Measurements from ENCODE around the gene TSPAN17.
A peak's percentile ranks its signal among the peaks of the same experiment; 100 is the strongest.

TSPAN17 gene

DNA sequence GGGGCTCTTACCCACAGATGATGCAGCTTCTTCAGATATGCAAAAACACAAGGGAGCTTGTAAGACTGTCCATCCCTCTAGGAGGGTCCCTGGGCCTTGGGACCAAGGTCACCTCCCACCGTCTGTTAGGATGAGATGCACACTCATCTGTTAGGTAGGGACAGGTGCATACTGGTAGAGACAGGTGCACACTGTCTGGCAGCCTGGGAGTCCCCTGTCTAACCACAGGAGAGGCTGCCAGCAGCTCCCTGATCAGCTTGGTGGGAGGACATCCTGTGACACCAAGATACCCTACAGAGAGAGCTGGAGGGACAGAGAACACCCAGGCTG is 13.2 kb downstream of the TSPAN17 start:
- no peak for DNase-seq (ENCODE audit: low spot score)

DNA sequence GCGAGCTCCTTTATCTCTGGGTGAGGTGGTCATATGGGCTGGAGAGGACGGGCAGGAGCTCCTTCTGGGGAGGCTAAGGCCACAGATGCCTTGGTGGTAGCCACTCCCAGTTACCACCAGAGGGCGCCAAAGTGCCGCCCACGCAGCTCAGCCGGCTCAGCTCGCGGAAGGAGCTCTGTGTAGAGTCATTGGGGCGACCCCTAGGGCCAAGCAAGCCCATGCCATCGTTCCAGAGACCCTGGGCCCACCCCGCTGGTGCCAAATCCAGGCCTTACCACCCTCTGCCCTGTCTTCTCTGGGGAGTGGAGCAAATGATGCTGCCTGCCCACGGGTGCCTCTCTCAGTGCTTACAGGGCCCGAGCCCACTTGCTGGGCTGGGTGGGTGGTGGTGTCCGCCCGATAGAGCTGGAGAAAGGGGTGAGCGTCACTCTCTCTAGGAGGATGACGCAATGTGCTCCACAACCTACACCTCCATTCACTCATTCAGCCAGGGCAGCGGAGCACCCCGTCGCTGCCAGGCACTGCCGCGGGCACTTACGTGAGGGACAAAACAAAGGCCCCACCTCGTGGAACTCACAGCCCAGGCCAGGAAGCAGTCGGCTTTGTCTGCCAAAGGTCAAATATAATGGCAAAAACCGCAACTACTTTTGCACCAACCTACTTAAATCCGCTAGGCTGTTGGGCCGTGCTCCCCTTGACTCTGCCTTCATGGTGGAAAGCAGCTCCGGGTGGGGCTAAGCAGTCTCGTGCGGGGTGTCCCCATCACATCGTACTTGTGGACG is 13.8 kb downstream of the TSPAN17 start:
- peak; percentile 95 for DNase-seq (ENCODE audit: low spot score)

DNA sequence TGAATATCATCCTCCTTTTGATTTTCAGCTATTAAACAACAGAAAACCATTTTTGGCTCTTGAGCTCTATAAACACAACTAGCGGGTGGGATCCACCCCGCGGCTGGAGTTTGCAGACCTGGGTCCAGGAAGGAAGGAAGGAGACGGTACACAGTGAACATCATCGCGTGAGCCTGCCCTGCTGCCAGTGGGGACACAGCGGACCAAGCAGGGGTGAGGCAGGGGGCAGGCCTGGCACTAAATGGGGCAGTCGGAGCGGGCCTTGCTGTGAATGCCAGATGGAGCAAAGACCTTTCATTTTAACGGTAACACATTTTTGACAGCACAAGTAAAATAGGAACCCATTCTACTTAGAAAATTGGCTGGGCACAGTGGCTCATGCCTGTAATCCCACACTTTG is 14.4 kb downstream of the TSPAN17 start:
- no peak for DNase-seq (ENCODE audit: low spot score)

DNA sequence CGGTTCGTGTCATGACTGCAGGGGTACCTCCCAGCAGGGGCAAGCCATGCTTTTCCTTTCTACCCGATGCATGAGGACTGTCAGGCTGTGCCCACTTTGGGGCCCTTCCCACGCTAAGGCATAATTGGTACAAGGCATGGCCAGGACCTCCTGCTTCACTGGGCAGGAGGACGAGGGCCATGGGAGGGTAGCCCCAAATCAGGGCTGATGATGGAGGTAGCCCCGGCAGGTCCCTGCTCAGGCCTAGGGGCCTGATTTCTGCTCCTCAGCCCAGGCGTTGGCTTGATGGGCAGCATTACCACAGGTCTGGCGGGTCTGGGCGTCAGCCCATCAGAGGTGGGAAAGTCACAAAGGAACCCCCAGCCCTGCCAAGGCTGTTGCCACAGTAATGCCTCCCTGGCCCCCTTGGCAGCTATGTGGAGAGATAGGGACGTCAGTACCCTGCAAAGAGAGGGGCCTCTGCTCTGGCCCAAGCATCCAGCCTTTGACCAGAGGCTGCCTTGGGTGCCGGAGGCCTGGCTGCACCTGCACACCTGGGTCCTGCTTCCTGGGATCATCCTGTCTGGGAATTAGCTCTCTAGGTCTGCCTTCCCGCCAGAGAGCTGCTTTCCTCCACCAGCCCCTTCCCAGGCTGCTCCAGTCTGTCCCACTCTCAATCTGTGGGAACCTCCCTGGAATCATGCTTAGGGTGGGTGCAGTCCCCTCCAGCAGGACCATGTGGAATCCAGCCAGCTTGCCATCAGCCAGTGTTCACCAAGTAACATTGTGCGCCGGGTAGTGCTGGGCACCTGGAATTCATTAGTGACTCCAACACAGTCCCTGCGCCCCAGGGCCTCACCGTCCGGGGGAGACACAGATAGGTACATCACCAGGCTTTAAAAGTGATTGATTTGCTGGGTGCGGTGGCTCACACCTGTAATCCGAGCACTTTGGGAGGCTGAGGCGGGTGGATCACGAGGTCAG is 15.4 kb downstream of the TSPAN17 start:
- no peak for DNase-seq (ENCODE audit: low spot score)

DNA sequence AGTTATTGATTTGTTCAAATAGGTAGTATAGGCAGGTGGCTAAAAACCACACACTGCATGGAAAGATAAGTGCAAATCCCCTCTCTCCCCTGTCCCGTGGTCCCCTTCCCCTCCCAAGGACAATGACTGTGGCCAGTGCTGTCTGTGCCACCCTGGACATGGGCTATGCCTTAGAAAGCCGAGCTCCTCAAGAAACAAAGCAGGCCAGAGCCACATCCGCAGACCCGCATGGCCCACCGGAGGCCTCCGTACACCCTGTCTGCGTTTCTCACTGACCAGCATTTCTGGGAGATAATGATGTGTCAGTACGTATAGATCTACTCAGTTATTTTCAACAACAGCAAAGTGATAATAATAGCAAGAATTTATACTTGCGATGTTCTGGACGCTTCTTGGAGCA is 16.3 kb downstream of the TSPAN17 start:
- DNase-seq (ENCODE audit: low spot score), result no peak

DNA sequence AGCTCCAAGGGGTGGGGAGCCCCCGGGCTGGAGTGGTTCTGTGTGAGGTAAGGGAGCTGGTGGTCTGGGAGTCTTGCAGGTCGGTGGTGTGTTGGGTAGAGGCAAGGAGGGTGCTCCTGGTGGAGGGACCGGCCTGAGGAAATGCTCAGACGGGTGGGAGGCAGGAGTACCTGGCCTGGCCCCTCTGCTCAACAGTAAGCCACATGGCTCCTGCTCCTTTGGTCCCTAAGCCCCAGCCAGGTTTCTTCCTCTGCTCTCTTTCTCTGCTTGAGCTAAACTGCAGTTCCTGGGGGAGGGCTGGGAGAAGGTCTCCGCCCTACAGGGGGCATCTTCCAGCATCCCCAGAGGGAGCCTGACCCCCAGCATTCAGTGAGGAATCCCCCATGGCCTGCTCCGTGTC is 17.2 kb downstream of the TSPAN17 start:
- DNase-seq (ENCODE audit: low spot score), result no peak

DNA sequence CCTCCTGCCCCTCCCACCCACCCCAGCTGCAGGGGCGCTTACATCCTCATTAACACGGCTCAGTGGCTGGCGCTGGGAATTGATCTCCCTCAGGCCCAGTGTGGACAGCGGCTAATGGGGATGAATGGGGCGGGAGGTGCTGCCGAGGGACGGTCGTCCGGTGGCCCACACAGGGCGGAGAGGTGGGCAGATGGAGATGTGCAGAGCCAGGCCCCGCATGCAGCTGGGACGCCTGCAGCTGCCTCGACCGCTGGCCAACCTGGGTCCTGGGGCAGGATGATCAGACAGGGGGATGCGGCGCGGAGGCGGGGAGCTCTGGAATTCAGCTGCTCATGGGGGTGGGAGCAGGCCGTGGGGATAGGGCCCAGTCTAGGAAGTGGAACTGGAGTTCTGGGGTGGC is 17.6 kb downstream of the TSPAN17 start:
- DNase-seq (ENCODE audit: low spot score), result no peak

DNA sequence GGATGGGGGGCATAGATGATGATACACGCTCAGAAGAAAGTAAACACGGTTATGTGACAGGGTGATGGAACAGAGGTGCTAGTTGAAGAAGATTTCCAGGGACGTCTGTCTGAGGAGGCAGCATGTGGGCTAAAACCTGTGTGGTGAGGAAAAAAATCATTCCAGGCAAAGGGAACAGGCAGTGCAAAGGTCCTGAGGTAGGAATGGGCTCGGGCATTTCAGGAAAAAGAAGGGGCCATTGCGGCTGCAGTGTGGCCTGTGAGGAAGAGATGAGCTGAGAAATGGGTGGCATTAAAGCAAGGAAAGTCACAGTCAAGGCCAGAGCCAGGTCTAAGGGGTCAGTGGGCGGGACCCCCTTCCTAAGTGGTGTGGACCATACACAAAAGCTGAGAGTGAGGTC is 18.2 kb downstream of the TSPAN17 start:
- no peak for DNase-seq (ENCODE audit: low spot score)

DNA sequence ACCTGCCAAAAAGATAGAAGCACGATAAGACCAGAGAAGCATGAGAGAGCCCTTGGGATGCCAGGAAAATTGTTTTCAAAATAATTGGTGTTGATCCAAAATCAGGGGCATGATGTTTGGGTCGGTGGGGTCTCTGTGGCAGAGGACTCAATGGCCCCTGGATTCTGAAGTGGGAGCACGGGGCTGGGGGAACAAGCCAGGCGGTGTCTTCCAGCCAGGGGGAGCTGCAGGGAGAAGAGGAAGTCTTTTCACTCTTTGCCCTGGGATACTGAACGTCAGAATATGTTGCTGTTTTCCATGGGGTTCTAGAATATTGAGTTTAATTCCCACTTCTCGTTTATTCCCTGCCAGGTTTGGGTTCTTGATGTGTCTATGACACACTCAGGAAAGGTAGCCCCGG is 20.4 kb downstream of the TSPAN17 start:
- no peak for DNase-seq (ENCODE audit: low spot score)

DNA sequence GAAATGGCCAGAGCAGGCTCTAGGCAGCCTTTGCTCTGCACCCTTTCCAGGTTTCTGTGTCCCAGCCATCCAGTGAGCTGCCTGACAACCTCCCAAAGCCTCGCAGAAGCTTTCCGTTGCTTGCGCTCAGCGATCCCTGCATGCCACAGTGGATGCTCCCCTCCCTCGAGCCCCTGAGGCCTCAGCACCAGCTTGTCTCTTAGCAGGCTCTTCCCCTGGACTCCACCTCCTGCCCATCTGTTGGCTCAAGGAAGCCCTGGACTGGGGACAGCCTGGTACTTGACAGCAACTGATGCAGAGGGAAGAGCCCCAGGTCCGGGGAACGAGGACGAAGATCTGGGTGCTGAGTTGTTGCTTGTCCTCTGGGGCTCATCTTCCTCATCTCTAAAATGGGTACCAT is 23.2 kb downstream of the TSPAN17 start:
- no peak for DNase-seq (ENCODE audit: low spot score)

DNA sequence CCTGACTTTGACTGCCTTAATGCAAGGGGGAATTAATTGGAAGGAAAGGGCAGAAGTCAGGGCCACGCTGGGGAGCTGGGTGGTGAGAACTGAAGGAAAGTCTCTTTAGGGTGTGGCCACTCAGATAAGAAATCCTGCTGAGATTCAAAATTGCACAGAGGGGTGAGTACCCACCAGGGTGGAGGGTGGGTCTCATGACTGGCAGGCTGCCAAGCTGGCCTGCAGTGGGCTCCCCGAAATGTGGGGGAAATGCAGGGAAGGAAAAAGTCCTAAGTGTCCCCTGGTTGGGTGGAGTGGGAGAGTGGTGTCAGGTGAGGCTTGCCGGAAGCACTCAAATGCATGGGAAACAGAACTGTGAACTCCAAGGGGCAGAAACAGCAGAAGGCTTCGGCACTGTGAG is 24.1 kb downstream of the TSPAN17 start:
- DNase-seq (ENCODE audit: low spot score), result no peak

DNA sequence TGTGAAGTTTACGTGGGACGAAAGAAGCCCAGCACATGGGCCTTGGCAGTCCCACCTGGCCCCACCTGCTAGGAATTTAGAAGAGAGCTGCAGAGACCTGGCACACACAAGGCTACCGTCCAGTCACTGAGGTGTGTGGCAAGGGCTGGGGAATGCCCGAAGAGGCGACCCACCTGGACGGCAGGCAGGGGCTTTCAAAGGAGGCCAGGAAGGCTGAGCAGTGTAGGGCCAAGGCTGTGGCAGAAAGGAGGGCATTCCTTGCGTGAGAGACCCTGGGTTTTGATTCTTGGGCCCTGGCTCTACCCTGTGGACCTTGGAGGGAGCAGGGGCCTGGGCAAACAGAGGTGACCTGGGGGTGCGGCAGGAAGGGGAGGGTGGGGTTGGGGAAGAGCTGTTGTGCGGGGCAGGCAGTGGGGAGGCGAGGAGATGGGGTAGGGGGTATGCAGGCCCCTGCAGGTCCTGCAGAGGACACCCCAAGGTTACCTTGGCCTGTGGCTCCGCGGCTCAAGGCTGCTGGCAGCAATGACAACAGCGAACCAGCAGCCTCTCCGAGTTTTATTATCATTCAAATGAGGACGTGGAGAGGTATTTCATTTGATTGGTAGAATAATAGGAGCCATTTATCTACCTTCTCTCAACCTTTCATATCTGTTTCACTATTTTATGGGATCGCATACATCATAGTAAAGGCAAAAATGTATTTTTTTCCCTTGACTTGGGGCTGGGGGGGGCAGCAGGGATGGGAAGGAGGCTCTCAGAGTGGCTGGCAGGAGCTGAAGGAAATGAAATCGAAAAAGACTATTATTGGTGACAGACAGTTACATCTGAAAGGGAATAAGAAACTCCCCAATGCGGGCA is 24.8 kb downstream of the TSPAN17 start:
- DNase-seq (ENCODE audit: low spot score), result no peak

DNA sequence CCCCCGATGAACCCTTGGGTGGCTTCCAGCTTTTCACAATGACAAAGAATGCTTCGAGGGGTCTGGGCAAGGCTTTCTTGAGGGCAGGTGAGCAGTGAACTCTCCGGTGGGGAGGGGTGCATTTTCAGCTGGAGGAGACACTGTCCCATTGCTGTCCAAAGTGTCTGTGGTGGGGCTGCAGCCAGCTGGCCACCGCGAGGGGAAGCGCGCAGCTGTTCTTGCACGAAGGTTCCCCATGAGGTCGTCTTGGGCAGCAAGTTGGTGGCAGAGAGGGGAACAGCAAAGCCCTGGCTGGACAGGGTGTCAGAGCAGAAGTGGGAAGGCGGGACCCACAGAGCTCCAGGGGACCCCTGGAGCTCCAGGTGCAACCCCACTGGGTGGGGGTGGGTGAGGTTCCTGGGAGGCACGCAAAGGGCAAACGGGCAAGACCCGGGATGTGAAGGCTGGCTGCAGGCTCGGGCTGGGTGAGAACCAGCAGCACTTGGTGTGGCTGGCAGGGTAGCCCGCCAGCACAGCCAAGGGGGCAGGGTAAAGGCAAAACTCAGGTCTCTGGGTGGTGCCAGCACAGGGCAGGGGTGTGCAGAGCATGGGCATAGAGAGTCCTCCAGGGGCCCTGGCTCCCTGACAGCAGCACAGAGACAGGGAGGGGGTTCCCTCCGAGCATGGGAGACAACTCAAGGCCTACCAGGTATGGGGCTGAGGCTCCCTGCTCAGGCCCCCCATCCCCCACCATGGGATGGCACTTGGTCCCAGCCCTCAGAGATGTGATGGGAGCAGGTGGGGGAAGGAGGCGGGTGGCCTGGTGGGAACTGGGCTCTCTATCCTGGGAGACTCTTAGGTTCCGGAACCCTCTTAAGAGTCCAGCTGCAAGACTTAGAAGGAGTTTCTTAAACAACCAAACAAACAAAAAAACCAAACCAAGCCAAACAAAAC is 26.6 kb downstream of the TSPAN17 start:
- no peak for DNase-seq (ENCODE audit: low spot score)

DNA sequence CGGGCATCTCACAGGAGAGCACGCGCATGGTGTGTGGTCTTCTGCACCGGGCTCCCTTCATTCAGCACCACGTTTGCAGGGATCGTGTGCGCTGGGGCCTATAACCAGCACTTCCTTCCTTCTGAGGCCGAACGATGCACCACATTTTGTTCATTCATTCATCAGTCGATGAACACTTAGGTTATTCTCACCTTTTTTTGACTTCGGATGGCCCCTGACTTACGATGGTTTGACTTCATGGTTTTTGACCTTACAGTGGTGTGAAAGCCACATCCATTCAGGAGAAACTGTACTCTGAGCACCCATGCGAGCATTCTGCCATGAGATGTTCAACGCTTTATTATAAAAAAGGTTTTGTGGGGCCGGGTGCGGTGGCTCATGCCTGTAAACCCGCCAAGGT is 27.5 kb downstream of the TSPAN17 start:
- DNase-seq (ENCODE audit: low spot score), result no peak

DNA sequence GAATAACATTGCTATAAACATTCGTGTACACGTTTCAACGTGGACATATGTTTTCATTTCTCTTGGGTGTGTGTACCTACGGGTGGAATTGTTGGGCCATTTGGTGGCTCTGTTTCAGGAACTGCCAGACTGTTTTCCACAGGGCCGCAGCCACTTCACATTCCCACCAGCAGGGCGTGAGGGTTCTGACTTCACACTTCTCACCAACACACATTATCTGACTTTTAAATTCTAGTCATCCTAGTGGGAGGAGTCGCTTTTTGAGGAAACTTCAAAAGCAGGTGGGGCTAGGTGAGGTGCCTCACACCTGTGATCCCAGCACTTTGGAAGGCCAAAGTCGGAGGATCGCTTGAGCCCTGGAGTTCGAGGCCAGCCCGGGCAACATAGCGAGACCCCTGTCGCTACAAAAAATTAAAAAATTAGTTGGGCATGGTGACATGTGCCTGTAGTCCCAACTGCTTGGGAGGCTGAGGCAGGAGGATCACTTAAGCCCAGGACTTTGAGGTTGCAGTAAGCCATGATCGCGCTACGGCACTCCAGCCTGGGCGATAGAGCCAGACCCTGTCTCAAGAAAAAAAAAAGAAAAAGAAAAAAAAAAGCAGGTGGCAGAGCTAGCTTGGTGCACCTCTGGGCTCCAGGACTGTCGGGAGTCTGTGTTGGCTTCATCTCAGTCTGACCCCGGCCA is 28.5 kb downstream of the TSPAN17 start:
- DNase-seq (ENCODE audit: low spot score), result no peak

DNA sequence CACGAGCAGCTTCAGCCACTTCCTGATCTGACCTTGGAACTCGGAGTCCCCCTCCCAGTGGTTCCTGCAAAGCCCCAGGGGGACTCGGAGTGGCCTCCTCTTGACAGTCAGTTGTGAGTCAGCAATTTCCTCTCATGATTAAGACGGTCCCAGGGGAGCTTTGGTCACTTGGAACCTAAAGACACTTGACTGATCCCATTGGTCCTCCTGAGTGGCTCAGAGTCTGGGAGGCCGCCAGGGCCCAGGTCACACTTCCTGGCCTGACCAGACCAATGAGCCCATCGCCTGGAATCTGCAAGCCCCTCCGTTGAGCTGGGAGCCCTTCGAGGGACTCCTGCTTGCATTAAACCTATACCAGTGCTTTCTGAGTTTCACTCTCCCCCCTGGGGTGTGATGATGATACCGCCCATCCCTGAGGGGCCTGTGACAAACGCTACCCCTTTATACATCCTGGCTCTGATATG is 29.1 kb downstream of the TSPAN17 start:
- peak; percentile 47 for DNase-seq (ENCODE audit: low spot score)

DNA sequence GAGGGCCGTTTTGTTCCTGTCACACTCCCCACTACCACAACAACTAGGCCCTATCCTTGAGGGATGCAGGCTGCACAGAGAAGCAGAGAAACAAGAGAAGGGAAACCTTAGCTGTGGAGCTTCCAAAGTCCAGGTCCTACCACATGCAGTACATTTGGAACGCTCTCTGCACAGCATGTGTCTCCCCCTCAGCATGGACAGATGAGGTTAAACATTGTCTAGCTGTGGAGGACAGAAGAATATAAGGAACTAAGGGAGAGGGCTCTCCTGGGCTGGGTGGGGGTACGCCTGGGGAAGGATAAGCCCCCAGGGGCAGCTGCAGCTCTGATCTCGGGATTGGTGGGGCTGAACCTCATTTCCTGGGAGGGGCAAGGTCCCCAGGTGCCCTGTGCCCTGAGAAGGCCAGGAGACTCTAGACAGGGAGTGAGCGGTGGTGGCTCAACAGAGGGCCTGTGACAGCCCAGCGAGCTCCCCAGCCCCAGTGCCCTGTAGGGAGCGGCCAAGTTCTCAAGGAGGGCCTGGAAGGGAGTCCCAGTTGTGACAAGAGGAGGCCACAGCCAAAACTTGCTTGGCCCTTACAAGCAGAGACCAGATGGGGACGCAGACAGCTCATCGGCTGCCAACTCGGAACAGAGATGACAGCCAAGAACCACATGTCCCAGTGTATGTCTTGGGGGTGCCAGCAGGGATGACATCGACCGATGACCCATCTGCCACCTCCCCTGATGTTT is 30.1 kb downstream of the TSPAN17 start:
- no peak for DNase-seq (ENCODE audit: low spot score)

DNA sequence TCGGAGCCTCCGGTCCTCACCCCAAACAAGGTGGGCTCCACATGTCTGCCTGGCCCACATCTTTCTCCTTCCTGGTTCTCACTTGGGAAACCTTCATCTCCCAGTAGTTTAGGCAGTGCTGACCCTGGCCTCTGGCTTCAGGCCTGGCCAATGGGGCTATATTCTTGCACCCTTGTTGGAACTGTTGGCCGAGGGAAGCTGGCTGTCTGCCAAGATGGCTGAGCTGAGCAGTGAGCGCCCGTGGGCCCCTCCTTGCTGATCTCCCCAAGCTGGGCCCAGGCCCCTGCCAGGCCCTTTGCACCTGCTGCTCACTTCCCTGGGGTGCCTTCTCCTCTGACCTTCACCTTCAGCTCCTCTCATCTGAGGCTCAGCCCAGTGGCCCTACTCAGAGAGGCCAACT is 31.3 kb downstream of the TSPAN17 start:
- no peak for DNase-seq (ENCODE audit: low spot score)

DNA sequence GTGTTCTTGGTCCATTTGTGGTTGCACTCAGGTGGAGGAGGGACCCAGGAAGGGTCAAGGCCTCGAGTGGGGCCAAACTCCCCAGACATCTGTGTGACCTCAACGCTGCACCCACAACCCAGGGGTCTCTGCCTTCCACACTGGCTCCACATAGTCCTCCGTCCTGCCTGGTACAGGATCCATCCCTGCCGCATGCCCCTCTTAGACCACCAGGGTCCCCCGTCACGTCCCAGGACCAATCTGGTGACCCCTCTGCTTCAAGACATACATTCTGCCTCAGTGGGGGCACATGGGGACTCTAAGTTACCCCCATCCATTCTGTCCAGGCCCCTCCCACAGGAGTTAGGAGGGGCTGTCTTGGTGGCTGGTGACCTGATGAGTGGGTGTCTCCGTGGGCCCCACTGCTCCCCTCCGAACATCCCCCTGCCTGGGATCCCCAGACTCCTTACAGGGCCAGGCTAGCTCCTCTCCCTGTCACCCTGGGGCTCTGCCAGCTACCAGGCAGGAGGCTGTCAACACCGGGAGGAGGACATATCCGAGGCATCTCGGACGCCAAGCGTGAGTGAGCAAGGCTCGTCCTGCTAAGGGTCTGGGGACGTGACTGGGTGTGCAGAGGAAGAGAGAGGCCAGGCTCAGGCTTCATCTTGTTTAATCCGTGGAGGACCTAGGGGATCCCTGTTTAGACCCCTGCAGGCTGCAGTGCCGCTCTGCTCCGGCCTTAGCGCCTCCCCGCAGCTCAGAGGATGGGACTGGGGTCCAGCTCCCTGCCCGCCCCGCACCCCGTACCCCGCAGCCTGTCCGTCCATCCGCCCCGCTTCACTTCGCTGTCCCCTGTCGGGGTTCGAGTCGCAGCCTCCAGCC is 32.3 kb downstream of the TSPAN17 start:
- no peak for DNase-seq (ENCODE audit: low spot score)

Measured in GM03348 (cell line).